ENCODE measurements around the gene KBTBD2.
A peak's percentile ranks its signal among the peaks of the same experiment; 100 is the strongest.

Gene KBTBD2

GRCh38 chr7:32893722-32894121 is 2.2 kb upstream of the KBTBD2 start:
- H3K4me3 ChIP-seq (ENCODE audit: control insufficient read depth, low read depth, low read length): no peak overlapping the region
- TF ChIP-seq CTCF (conservative IDR thresholded peaks at IDR 0.05; ENCODE audit: control insufficient read depth, insufficient read depth, low read depth, low read length): no peak
- DNase-seq (ENCODE audit: low read depth): no peak

- DNase-seq (ENCODE audit: low read depth): no peak
- H3K4me3 ChIP-seq (ENCODE audit: control insufficient read depth, low read depth, low read length): no peak overlapping the region
- TF ChIP-seq CTCF (conservative IDR thresholded peaks at IDR 0.05; ENCODE audit: control insufficient read depth, insufficient read depth, low read depth, low read length): no peak
Observed at GRCh38 chr7:32893207-32893524, 1.6 kb upstream of the KBTBD2 start.

- H3K4me3 ChIP-seq (ENCODE audit: control insufficient read depth, low read depth, low read length): peak overlapping the region; percentile 60
- DNase-seq (ENCODE audit: low read depth): peak; percentile 65
- no peak for TF ChIP-seq CTCF (conservative IDR thresholded peaks at IDR 0.05; ENCODE audit: control insufficient read depth, insufficient read depth, low read depth, low read length)
Observed at GRCh38 chr7:32892521-32893206, 1.1 kb upstream of the KBTBD2 start.

- peak; percentile 90 for DNase-seq (ENCODE audit: low read depth)
- no peak for TF ChIP-seq CTCF (conservative IDR thresholded peaks at IDR 0.05; ENCODE audit: control insufficient read depth, insufficient read depth, low read depth, low read length)
- peak overlapping the region; percentile 60 for H3K4me3 ChIP-seq (ENCODE audit: control insufficient read depth, low read depth, low read length)
Observed at GRCh38 chr7:32891800-32892520, 400 bp upstream of the KBTBD2 start.

GRCh38 chr7:32890793-32891042 is 842 bp downstream of the KBTBD2 start:
- H3K4me3 ChIP-seq (ENCODE audit: control insufficient read depth, low read depth, low read length): peak overlapping the region; percentile 64
- TF ChIP-seq CTCF (conservative IDR thresholded peaks at IDR 0.05; ENCODE audit: control insufficient read depth, insufficient read depth, low read depth, low read length): no peak
- DNase-seq (ENCODE audit: low read depth): no peak

GRCh38 chr7:32890010-32890792 is 1.4 kb downstream of the KBTBD2 start:
- TF ChIP-seq CTCF (conservative IDR thresholded peaks at IDR 0.05; ENCODE audit: control insufficient read depth, insufficient read depth, low read depth, low read length): no peak
- H3K4me3 ChIP-seq (ENCODE audit: control insufficient read depth, low read depth, low read length): peak overlapping the region; percentile 64
- DNase-seq (ENCODE audit: low read depth): peak; percentile 81

Data from fibroblast of mammary gland (primary cell).